ENCODE measurements around the gene MBD3L5. TPM values are rescaled to one million over a fixed set of nuclear protein-coding genes. Genes with fewer than 3 reads are reported as not detected.
"Not testable (repeated sequence)": the region's sequence is repeated elsewhere in the genome, so short reads cannot be mapped to it uniquely, and the experiment has no call there.

The MBD3L5 gene
- not detected for total RNA-seq (2021; fragmentation: NEBNext Ultra II Directional; extraction: Animal tissue kit (Norgen Biotek cat#: 25700))
- long read RNA-seq = 0 reads

- not testable (repeated sequence) for H3K27ac Mint-ChIP-seq; H3K4me1 Mint-ChIP-seq (ENCODE audit: low read depth); H3K27me3 Mint-ChIP-seq (ENCODE audit: insufficient read depth); H3K36me3 Mint-ChIP-seq (ENCODE audit: low read depth); DNase-seq; H3K9me3 Mint-ChIP-seq; H3K4me3 Mint-ChIP-seq
These were observed at the start of gene MBD3L5 for GRCh38 chr19:7030278-7030677. MBD3L5 (plus strand) TSS chr19:7030578; CDS start chr19:7030612, 34 bp downstream.

- Mint-ChIP-seq H3K9me3 (peaks cover 40% of the 10 kb centered on the region), H3K4me3 (no peak overlapping the region), H3K4me1 (ENCODE audit: low read depth) (no peaks in the 10 kb centered on the region), H3K27me3 (ENCODE audit: insufficient read depth) (no peaks in the 10 kb centered on the region; the same call in 1 of the 2 replicates), H3K27ac (no peak overlapping the region), H3K36me3 (ENCODE audit: low read depth) (peaks cover 7% of the 10 kb centered on the region)
- TF ChIP-seq CTCF (IDR thresholded peaks at IDR 0.05) = no peak
- DNase-seq = no peak
These were observed 46.9 kb upstream of the MBD3L5 start for GRCh38 chr19:6983448-6983847.

- Mint-ChIP-seq H3K36me3 (ENCODE audit: low read depth) (peaks cover 7% of the 10 kb centered on the region), H3K27me3 (ENCODE audit: insufficient read depth) (no peaks in the 10 kb centered on the region), H3K4me3 (no peak overlapping the region), H3K9me3 (peaks cover 54% of the 10 kb centered on the region), H3K4me1 (ENCODE audit: low read depth) (no peaks in the 10 kb centered on the region), H3K27ac (no peak overlapping the region)
- TF ChIP-seq CTCF (IDR thresholded peaks at IDR 0.05) = no peak
- DNase-seq = no peak
These were observed 42.5 kb upstream of the MBD3L5 start for GRCh38 chr19:6987850-6988249.

GRCh38 chr19:6988257-6988656 is 42.1 kb upstream of the MBD3L5 start:
- Mint-ChIP-seq H3K4me3 (no peak overlapping the region), H3K9me3 (peaks cover 53% of the 10 kb centered on the region), H3K27me3 (ENCODE audit: insufficient read depth) (no peaks in the 10 kb centered on the region), H3K36me3 (ENCODE audit: low read depth) (peaks cover 7% of the 10 kb centered on the region), H3K4me1 (ENCODE audit: low read depth) (no peaks in the 10 kb centered on the region), H3K27ac (no peak overlapping the region)
- no peak for DNase-seq
- TF ChIP-seq CTCF (IDR thresholded peaks at IDR 0.05) = no peak

- DNase-seq = no peak
- no peak for TF ChIP-seq CTCF (IDR thresholded peaks at IDR 0.05)
- Mint-ChIP-seq H3K36me3 (ENCODE audit: low read depth) (peaks cover 6% of the 10 kb centered on the region; the same call in 1 of the 2 replicates), H3K27ac (no peak overlapping the region), H3K9me3 (peaks cover 41% of the 10 kb centered on the region), H3K4me1 (ENCODE audit: low read depth) (no peaks in the 10 kb centered on the region), H3K4me3 (no peak overlapping the region), H3K27me3 (ENCODE audit: insufficient read depth) (no peaks in the 10 kb centered on the region)
These were observed 35.3 kb upstream of the MBD3L5 start for GRCh38 chr19:6995054-6995453.

- H3K9me3 Mint-ChIP-seq = peaks cover 33% of the 10 kb centered on the region
- no peak overlapping the region for H3K27ac Mint-ChIP-seq
- no peak for TF ChIP-seq CTCF (IDR thresholded peaks at IDR 0.05)
- peaks cover 3% of the 10 kb centered on the region; the same call in 1 of the 2 replicates for H3K27me3 Mint-ChIP-seq (ENCODE audit: insufficient read depth)
- H3K36me3 Mint-ChIP-seq (ENCODE audit: low read depth) = peaks cover 6% of the 10 kb centered on the region; the same call in 1 of the 2 replicates
- H3K4me3 Mint-ChIP-seq = no peak overlapping the region
- no peaks in the 10 kb centered on the region for H3K4me1 Mint-ChIP-seq (ENCODE audit: low read depth)
- no peak for DNase-seq
These were observed 33.6 kb upstream of the MBD3L5 start for GRCh38 chr19:6996810-6997209.
